OCI-LY7 (cell line): ENCODE data around the gene OLFM1. TPM values are rescaled to one million over a fixed set of nuclear protein-coding genes. Genes with fewer than 3 reads are reported as not detected.

Experiments used
- BruUV-seq: library from RNA; stranded (reverse); fragments of 400-500 nt; replicated peaks from 2 replicates; lab custom pipeline; 2021; lab: Mats Ljungman, UMichigan
- CTCF ChIA-PET: fragments of 300-600 bp; sonication (Branson Sonifier 250); formaldehyde crosslinking; loops from one replicate; lab custom pipeline; 2022; ENCODE audit warnings: antibody characterized with exemption; ENCODE audit not compliant: unreplicated experiment; lab: Charles Lee
- POLR2A ChIA-PET: fragments of 300-600 bp; sonication (Branson Sonifier 250); formaldehyde crosslinking; loops from one replicate; lab custom pipeline; 2022; ENCODE audit warnings: antibody characterized with exemption; lab: Charles Lee
- DNase-seq: peaks from one replicate; pipeline ENCODE4 v3.0.0-alpha.2; 2015; ENCODE audit warnings: low spot score
- H2AFZ ChIP-seq: fragments of 200-600 bp; sonication (generic), shearing (Covaris generic); 2 replicates; pipeline ENCODE4 v1.6.1; 2014; ENCODE audit warnings: mild to moderate bottlenecking, antibody characterized with exemption, low read length, moderate library complexity
- H3K27ac ChIP-seq: fragments of 200-600 bp; sonication (generic); 2 replicates; pipeline ENCODE4 v1.5.1; 2014; ENCODE audit warnings: mixed run types, low read depth, mild to moderate bottlenecking, moderate library complexity, low read length, inconsistent platforms; ENCODE audit not compliant: poor library complexity, severe bottlenecking
- H3K36me3 ChIP-seq: fragments of 200-600 bp; sonication (generic); 2 replicates; pipeline ENCODE4 v1.6.1; 2014; ENCODE audit warnings: mild to moderate bottlenecking, antibody characterized with exemption, low read length, moderate library complexity, mixed read lengths; ENCODE audit not compliant: insufficient read depth
- H3K4me1 ChIP-seq: fragments of 200-600 bp; sonication (generic); 2 replicates; pipeline ENCODE4 v1.5.1; 2014; ENCODE audit warnings: mild to moderate bottlenecking, low read length; ENCODE audit not compliant: insufficient read depth, poor library complexity, severe bottlenecking
- H3K4me2 ChIP-seq: fragments of 200-600 bp; sonication (generic); 2 replicates; pipeline ENCODE4 v1.6.1; 2014; ENCODE audit warnings: mild to moderate bottlenecking, low read length
- H3K4me3 ChIP-seq: fragments of 200-600 bp; sonication (generic); 2 replicates; pipeline ENCODE4 v1.5.1; 2014; ENCODE audit warnings: mild to moderate bottlenecking, low read depth, low read length; ENCODE audit not compliant: poor library complexity, severe bottlenecking
- H3K79me2 ChIP-seq: fragments of 200-600 bp; sonication (generic); 2 replicates; pipeline ENCODE4 v1.6.1; 2016; ENCODE audit warnings: low read depth, mild to moderate bottlenecking, low read length, moderate library complexity, mixed read lengths; ENCODE audit not compliant: insufficient read depth
- H3K9me2 ChIP-seq: fragments of 200-600 bp; sonication (generic); 2 replicates; pipeline ENCODE4 v1.6.1; 2016; ENCODE audit warnings: mild to moderate bottlenecking, low read length, mixed read lengths; ENCODE audit not compliant: insufficient read depth
- H3K9me3 ChIP-seq: fragments of 200-600 bp; sonication (generic); 2 replicates; pipeline ENCODE4 v1.6.1; 2014; ENCODE audit warnings: mild to moderate bottlenecking, mixed run types, low read length, mixed read lengths
- H4K20me1 ChIP-seq: fragments of 200-600 bp; sonication (generic); 2 replicates; pipeline ENCODE4 v1.6.1; 2014; ENCODE audit warnings: mild to moderate bottlenecking, antibody characterized with exemption, low read length, moderate library complexity, mixed read lengths; ENCODE audit not compliant: insufficient read depth
- EZH2phosphoT487 ChIP-seq: fragments of 200-600 bp; sonication (generic); IDR thresholded peaks from 2 replicates; pipeline ENCODE4 v1.6.1; 2018; ENCODE audit warnings: low read depth, borderline replicate concordance, mild to moderate bottlenecking, mixed run types, antibody characterized with exemption, low read length, moderate library complexity, mixed read lengths
- intact Hi-C: fragments of 100-400 bp; cut with micrococcal nuclease; formaldehyde crosslinking; loops from one replicate; pipeline ENCODE4 v1.10.0; 2022; ENCODE audit not compliant: unreplicated experiment
- total RNA-seq, 2 experiments: library from RNA; depleted of rRNA in 1 of 2; stranded (reverse); fragments of >200 nt in 1 of 2; shearing (Covaris generic) in 1 of 2; gene quantifications; 2 replicates each; pipeline ENCODE4 v1.2.3, GENCODE V29; 2014 to 2022
- TF ChIP-seq, protein P1 (sequence below): fragments of 200-600 bp; sonication (generic); conservative IDR thresholded peaks from 2 replicates; pipeline ENCODE4 v1.5.1; 2014; ENCODE audit warnings: mild to moderate bottlenecking, antibody characterized with exemption, low read length, moderate library complexity, mixed read lengths

OLFM1 gene
- total RNA-seq, 2 experiments from 2014 or later: not detected

DNA sequence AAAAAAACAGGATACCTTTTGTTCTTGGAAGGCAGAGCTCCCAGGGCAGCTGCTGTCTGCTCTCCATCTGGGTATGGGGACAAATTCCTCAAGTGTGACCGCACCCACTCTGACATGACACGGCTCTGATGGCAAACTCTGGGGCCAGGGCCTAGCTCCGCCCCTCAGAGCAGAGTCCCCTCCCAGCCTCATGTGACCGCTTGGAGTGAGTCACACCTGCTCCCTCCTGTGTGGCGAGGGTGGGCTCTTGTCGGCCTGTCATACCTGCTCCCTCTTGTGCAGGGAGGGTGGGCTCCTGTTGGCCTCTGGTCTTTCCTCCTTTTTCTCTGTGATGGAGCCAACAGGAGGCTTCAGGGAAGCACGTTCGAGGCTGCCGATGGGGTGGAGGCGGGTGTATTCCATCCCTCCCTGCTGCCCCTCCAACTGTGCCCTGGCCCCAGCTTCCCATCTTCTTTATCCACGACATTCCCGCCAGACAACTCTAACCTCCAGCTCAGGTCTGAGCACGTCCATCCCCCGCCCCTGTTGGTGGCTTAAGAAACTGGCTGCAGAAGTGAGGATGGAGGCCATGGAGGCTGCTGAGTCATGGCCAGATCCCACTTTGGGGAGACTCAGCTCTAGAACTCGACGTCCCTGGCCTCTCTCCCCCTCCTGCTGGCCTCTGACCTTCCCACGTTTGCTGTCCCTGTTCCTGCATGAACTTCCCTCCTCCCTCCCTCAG is 65.3 kb downstream of the OLFM1 start:
- no peak overlapping the region for H3K4me2 ChIP-seq
- H3K27ac ChIP-seq: no peak overlapping the region
- H3K9me2 ChIP-seq: no peaks in the 10 kb centered on the region
- no peak for TF ChIP-seq EZH2phosphoT487
- TF ChIP-seq, protein P1, sequence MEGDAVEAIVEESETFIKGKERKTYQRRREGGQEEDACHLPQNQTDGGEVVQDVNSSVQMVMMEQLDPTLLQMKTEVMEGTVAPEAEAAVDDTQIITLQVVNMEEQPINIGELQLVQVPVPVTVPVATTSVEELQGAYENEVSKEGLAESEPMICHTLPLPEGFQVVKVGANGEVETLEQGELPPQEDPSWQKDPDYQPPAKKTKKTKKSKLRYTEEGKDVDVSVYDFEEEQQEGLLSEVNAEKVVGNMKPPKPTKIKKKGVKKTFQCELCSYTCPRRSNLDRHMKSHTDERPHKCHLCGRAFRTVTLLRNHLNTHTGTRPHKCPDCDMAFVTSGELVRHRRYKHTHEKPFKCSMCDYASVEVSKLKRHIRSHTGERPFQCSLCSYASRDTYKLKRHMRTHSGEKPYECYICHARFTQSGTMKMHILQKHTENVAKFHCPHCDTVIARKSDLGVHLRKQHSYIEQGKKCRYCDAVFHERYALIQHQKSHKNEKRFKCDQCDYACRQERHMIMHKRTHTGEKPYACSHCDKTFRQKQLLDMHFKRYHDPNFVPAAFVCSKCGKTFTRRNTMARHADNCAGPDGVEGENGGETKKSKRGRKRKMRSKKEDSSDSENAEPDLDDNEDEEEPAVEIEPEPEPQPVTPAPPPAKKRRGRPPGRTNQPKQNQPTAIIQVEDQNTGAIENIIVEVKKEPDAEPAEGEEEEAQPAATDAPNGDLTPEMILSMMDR: no peak
- DNase-seq: no peak
- H3K4me1 ChIP-seq: no peaks in the 10 kb centered on the region
- CTCF ChIA-PET: interaction anchor here (0.5 kb wide), 1 partner anchor 398 kb away, joined by 4 read pairs; no protein-coding TSS in a partner anchor
- H2AFZ ChIP-seq: no peak overlapping the region
- H3K9me3 ChIP-seq: no peaks in the 10 kb centered on the region
- POLR2A ChIA-PET: no interaction called here
- BruUV-seq: no TSS peak
- H4K20me1 ChIP-seq: no peaks in the 10 kb centered on the region
- H3K79me2 ChIP-seq: no peaks in the 10 kb centered on the region
- no peaks in the 10 kb centered on the region for H3K36me3 ChIP-seq
- H3K4me3 ChIP-seq: no peak overlapping the region
- intact Hi-C loops: no loop called here

DNA sequence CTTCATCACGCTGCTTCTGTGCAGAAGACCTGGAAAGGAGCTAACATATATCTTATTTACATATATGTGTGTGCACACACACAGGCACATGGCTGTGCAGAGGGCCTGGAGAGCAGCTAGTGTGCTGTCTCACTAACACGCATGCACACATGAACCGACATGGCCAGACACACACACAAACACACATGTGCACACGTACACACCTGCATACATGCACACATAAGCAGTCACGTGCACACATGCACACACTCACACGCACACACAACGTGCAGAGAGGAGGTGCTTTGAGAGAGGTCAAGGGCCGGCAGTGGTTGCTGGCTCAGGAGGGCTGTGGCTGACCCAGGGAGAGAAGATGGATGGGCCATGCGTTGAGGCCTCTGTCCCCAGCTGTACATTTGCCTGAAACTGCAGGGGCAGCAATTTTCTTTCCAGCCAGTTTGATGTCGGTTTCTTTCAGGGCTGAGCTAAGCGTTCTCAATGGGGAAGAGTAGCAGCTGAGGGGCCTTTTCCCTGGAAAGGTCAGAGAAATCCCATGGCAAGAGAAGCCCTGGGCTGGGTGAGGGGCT is 66.7 kb downstream of the OLFM1 start:
- TF ChIP-seq, protein P1: no peak
- TF ChIP-seq EZH2phosphoT487: no peak
- Histone ChIP-seq H3K4me2 (no peak overlapping the region), H3K4me3 (no peak overlapping the region), H3K36me3 (no peaks in the 10 kb centered on the region), H3K27ac (no peak overlapping the region), H3K9me2 (no peaks in the 10 kb centered on the region), H3K4me1 (no peaks in the 10 kb centered on the region), H3K9me3 (no peaks in the 10 kb centered on the region), H4K20me1 (no peaks in the 10 kb centered on the region), H3K79me2 (no peaks in the 10 kb centered on the region), H2AFZ (no peak overlapping the region)
- intact Hi-C loops: no loop called here
- ChIA-PET CTCF (interaction anchor here (0.6 kb wide), 1 partner anchor 206 kb away, joined by 3 read pairs; no protein-coding TSS in a partner anchor), POLR2A (no interaction called here)
- DNase-seq: no peak
- no TSS peak for BruUV-seq

DNA sequence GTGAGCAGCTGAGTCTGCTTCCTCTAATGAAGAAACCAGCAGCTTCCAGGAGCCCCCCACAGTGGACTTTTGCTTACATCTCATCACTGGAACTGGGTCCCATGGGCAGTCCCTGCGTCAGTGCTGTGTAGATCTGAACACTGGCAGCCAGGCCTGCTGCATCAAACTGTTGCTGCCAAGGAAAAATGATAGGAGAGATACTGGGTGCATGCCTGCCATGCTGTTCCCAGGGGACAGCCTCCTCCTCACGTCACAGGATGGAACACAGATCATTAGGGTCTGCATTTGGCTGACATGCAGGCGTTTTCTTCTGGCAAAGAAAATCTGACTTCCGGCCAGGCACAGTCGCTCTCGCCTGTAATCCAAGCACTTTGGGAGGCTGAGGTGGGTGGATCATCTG is 67.9 kb downstream of the OLFM1 start:
- Histone ChIP-seq H3K9me3 (no peaks in the 10 kb centered on the region), H3K4me1 (no peaks in the 10 kb centered on the region), H2AFZ (no peak overlapping the region), H3K4me2 (no peak overlapping the region), H3K4me3 (no peak overlapping the region), H3K79me2 (no peaks in the 10 kb centered on the region), H4K20me1 (no peaks in the 10 kb centered on the region), H3K27ac (no peak overlapping the region), H3K36me3 (no peaks in the 10 kb centered on the region), H3K9me2 (no peaks in the 10 kb centered on the region)
- TF ChIP-seq EZH2phosphoT487: no peak
- TF ChIP-seq, protein P1: no peak
- ChIA-PET CTCF (no interaction called here), POLR2A (no interaction called here)
- no TSS peak for BruUV-seq
- DNase-seq: no peak
- intact Hi-C loops: no loop called here
